Inferior parietal cortex (tissue), 1 donor: Measurements from ENCODE around the gene ATP6V0C.

Source experiments
- DNase-seq: peaks from one replicate; pipeline ENCODE4 v3.0.0-alpha.2; 2016; ENCODE audit errors: extremely low spot score

The ATP6V0C gene

GRCh38 chr16:2513405-2514332, at the start of gene ATP6V0C:
Gene ATP6V0C (plus strand): TSS chr16:2513952. CDS start chr16:2514104, 152 bp downstream.
- DNase-seq = peak; percentile 89

GRCh38 chr16:2464333-2464732, 49.4 kb upstream of the ATP6V0C start:
- DNase-seq = no peak

DNA sequence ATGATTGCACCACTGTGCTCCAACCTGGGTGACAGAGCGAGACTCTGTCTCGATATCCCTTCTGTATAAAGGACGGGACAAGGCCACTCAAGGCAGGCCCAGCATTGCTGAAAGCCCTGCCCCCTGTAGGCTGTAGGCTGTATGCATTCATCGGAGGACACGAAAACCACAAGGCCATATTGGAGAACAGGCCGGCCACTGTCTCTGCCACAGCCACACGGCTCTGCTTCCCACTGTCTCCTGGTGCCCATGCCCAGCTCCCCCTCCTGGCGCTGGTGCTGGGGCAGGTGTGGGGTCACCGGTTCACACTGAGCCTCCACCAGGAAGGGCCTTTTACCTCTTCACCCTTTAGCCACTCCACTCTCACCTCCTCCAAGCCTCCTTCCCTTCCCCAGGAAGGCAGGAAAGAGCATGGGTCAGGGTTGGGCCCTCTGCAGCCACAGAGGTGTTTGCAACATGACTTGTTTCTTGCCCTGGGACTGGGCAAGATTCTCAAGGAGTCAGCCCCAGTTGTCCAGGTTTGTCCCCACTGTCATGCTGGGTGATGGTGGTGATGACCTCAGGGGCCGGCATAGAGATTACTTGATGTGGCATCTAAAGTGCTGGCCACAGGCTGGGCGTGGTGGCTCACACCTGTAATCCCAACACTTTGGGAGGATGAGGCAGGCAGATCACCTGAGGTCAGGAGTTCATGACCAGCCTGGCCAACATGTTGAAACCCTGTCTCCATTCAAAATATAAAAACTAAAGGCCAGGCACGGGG, 47.9 kb upstream of the ATP6V0C start:
- no peak for DNase-seq

GRCh38 chr16:2466667-2467527, 46.9 kb upstream of the ATP6V0C start:
- DNase-seq = no peak

DNA sequence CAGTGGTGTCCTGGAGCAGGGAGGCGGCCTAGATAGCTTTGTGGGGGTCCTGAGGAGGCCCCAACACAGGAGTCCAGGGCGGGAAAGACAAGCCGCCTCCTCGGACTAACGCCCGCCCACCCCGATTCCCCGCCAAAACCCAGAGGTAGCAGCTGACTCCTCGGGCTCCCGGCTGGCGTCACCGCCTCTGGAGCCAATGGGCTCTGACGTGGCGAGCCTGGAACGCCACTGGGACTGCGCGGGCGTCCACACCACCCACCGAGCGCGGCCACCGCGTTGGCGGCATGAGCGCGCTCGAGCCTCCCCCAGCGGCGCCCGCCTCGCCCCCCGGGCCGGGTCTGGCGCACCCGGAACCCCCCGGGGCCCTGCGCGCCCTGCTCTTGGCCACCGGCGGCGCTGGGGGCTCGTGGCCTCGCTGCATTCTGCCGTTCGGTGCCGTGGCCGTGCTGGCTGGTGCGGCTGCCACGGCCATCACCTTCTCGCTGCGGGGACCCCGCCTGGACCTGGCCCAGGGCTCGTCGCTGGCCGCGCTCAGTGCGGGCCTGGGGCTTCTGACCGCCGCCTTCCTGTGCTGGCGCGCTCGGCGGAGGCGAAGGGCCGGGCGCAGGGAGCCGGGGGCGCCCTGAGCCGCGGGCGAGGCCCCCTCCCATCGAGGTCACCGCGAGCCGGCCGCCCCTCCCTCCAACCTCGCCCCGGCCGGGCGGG, 46.1 kb upstream of the ATP6V0C start:
- DNase-seq = no peak

DNA sequence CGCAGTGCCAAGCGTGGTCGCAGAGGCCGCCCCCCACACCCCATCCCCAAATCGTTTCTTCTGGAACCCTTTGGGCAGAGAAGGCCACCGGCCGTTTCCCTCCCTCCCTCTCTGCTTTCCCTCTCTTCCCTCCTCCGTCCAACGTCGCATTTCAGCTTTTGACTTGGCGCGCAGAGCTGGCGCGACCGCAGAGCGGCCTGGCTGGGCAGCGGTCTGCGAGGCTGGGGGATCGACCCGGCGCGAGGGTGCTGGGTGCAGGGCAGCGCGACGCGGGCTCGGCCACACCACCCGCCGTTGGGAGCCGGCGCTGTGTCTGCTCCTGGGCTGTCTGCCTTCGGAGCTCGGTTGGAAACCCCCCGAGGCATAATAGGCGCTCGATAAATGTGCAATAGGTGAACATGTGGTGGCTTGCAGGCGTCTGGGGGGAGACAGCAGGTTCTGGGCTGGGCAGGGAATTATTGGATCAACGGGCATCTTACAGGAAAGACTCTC, 45.5 kb upstream of the ATP6V0C start:
- no peak for DNase-seq

DNA sequence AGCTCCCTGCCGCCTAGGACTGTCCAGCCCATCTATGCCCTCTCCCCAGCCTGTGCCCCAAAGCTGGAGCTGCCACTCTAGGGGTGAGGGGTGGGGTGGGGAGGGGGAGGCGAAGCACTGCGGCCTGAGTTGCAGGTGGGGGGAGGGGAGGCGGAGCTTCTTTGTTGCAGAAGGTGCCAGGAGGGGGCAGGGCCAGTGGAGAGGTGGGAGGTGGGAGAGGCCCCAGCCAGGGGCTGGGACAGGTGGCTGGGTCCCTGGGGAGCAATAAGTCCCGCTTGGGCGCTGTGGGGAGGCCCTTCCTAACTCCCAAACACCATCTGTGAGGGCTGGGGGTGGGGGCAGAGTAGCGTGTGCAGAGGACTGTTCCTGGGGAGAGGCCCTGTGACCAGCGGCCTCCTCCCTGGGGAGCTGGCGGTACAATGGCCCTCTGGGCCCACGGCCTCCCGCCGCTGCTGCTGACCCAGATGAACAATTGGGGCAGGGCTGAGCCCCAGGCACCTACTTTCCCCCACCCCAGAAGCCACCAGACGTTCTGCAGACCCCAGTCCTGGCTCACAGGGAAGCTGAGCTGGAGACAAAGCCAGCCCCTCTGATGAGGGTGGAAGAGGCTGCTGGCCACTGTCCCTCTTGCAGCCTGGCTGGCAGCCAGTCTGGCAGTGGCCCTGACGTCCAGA, 44.9 kb upstream of the ATP6V0C start:
- no peak for DNase-seq

DNA sequence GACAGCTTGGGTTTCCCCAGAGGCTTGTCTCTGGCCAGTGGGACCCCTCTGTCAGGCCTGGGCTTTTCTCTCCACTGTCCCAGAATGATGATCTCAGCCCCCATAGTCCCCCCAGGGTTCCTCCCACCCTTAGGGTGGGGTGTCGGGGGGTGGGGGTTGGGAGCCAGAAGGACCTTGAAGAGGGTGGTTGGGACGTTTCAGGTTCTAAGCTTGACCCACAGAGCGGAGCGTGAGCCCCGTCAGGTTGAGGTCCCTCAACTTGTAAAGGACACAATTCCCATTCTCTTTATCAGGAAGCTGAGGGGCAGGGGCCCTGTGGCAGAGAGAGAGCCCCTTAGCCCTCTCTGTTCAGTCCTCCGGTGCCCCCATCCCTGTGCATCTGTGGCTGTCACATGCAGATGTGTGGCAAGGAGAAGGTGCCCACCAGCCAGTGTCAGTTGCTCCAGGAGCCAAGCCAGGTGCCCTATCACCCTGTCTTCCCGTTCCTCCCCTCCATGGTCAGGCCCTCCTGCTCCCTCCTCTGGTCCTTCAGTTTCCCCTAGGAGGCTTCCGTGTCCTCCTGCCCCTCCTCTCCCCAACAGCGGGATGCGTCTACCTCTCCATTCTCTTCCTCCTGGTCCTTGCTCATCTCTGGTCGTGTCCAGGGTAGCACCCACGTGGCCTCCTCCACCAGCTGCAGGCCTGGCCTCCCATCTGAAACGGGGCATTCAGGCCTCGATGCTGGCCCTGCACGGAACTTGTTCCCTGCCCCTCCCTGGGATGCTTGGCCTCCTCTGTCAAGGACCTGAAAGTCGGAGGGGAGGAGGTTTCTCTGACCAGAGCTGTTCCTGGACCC, 44.1 kb upstream of the ATP6V0C start:
- no peak for DNase-seq

DNA sequence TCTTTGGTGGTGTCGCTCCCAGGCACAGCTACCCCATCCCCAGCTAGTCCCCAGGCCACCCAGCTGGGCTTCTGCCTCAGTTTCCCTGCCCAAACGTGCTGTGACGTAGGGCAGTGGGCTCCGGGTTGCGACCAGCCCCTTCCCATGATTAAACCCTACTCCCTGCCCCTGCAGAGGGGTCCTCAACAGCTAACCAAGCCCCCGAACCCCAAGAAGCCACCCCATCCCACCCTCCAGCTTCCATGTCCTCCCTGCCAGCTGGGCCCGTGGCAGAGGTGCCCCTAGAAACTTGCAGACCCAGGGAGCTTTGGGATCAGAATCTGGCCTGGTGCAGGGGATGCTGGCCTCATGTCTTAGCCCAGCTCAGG, 43.5 kb upstream of the ATP6V0C start:
- DNase-seq = no peak

- no peak for DNase-seq
Observed at GRCh38 chr16:2470603-2471015, 43.1 kb upstream of the ATP6V0C start.

GRCh38 chr16:2471016-2471652, 42.6 kb upstream of the ATP6V0C start, which contains the start of gene NTN3:
Gene NTN3 (plus strand): TSS chr16:2471297. CDS start chr16:2471702, 405 bp downstream.
- no peak for DNase-seq

- no peak for DNase-seq
Observed at GRCh38 chr16:2471653-2472487, 41.9 kb upstream of the ATP6V0C start.

DNA sequence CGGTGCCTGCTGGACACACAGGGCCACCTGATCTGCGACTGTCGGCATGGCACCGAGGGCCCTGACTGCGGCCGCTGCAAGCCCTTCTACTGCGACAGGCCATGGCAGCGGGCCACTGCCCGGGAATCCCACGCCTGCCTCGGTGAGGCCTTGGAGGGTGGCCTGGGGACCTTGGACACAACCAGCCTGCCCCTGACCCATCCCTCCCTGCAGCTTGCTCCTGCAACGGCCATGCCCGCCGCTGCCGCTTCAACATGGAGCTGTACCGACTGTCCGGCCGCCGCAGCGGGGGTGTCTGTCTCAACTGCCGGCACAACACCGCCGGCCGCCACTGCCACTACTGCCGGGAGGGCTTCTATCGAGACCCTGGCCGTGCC, 41.3 kb upstream of the ATP6V0C start:
- DNase-seq = no peak

GRCh38 chr16:2472885-2473445, 40.8 kb upstream of the ATP6V0C start:
- no peak for DNase-seq

DNA sequence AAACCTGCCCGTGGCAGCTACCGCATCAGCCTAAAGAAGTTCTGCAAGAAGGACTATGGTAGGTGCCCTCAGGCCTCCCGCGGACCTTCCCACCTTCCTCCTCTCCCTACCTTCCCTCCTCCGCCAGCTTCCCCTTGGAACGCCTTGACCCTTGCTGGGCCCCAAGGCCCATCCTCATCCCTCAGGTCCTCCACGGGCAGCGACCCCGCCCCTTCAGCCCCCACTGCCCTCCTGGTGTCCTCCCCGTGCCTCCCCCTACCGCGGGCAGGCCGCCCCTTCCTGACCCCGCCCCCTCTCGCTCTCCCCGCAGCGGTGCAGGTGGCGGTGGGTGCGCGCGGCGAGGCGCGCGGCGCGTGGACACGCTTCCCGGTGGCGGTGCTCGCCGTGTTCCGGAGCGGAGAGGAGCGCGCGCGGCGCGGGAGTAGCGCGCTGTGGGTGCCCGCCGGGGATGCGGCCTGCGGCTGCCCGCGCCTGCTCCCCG, 40.3 kb upstream of the ATP6V0C start:
- no peak for DNase-seq

- DNase-seq = no peak
Observed at GRCh38 chr16:2473999-2474876, 39.5 kb upstream of the ATP6V0C start.
